H9 (cell line): ENCODE data around the gene MGMT. TPM values are rescaled to one million over a fixed set of nuclear protein-coding genes. Genes with fewer than 3 reads are reported as not detected.

Experiments used
- DNase-seq: peaks from one replicate; pipeline ENCODE4 v3.0.0-alpha.2; 2017
- H2AFZ ChIP-seq: one replicate; pipeline ENCODE4 v1.6.1; 2013; ENCODE audit warnings: mild to moderate bottlenecking, low read length, control low read depth, moderate library complexity
- H2AK5ac ChIP-seq: 2 replicates; pipeline ENCODE4 v1.6.1; 2013; ENCODE audit warnings: low read length, control low read depth, mixed read lengths; ENCODE audit not compliant: insufficient read length
- H2BK120ac ChIP-seq: one replicate; pipeline ENCODE4 v1.6.1; 2013; ENCODE audit warnings: low read depth, mild to moderate bottlenecking, low read length, control low read depth, inconsistent platforms; ENCODE audit not compliant: poor library complexity, severe bottlenecking
- H2BK12ac ChIP-seq: 2 replicates; pipeline ENCODE4 v1.6.1; 2013; ENCODE audit warnings: low read length, control low read depth, mixed read lengths, low read depth; ENCODE audit not compliant: insufficient read length
- H2BK15ac ChIP-seq: 2 replicates; pipeline ENCODE4 v1.6.1; 2013; ENCODE audit warnings: low read depth, low read length, control low read depth
- H2BK20ac ChIP-seq: one replicate; pipeline ENCODE4 v1.6.1; 2013; ENCODE audit warnings: low read depth, mild to moderate bottlenecking, low read length, control low read depth, inconsistent platforms; ENCODE audit not compliant: poor library complexity, severe bottlenecking
- H2BK5ac ChIP-seq: 2 replicates; pipeline ENCODE4 v1.6.1; 2013; ENCODE audit warnings: low read length, control low read depth, mixed read lengths; ENCODE audit not compliant: insufficient read length
- H3K14ac ChIP-seq: 2 replicates; pipeline ENCODE4 v1.6.1; 2013; ENCODE audit warnings: low read length, control low read depth; ENCODE audit not compliant: insufficient read depth
- H3K18ac ChIP-seq: 2 replicates; pipeline ENCODE4 v1.6.1; 2013; ENCODE audit warnings: low read depth, mild to moderate bottlenecking, mixed read lengths, low read length, control low read depth; ENCODE audit not compliant: insufficient read length
- H3K23ac ChIP-seq: 2 replicates; pipeline ENCODE4 v1.6.1; 2013; ENCODE audit warnings: low read length, control low read depth, mixed read lengths, low read depth; ENCODE audit not compliant: insufficient read length
- H3K23me2 ChIP-seq: 2 replicates; pipeline ENCODE4 v1.6.1; 2013; ENCODE audit warnings: low read depth, mild to moderate bottlenecking, mixed read lengths, low read length, control low read depth; ENCODE audit not compliant: insufficient read length, poor library complexity, severe bottlenecking
- H3K27ac ChIP-seq: 2 replicates; pipeline ENCODE4 v1.5.1; 2013; ENCODE audit warnings: low read length, control low read depth, mixed read lengths, low read depth; ENCODE audit not compliant: insufficient read length
- H3K27me3 ChIP-seq: 2 replicates; pipeline ENCODE4 v1.6.1; 2013; ENCODE audit warnings: low read length, control low read depth, inconsistent platforms; ENCODE audit not compliant: insufficient read depth
- H3K4ac ChIP-seq: 2 replicates; pipeline ENCODE4 v1.6.1; 2013; ENCODE audit warnings: low read depth, mild to moderate bottlenecking, control low read depth, inconsistent platforms, low read length, moderate library complexity
- H3K4me1 ChIP-seq: 2 replicates; pipeline ENCODE4 v1.6.1; 2013; ENCODE audit warnings: low read length, control low read depth, inconsistent platforms; ENCODE audit not compliant: insufficient read depth
- H3K4me2 ChIP-seq: 2 replicates; pipeline ENCODE4 v1.6.1; 2013; ENCODE audit warnings: low read length, control low read depth, mixed read lengths; ENCODE audit not compliant: insufficient read length, insufficient read depth
- H3K56ac ChIP-seq: 2 replicates; pipeline ENCODE4 v1.6.1; 2013; ENCODE audit warnings: low read depth, mild to moderate bottlenecking, mixed read lengths, low read length, control low read depth; ENCODE audit not compliant: insufficient read length
- H3K79me1 ChIP-seq: 2 replicates; pipeline ENCODE4 v1.6.1; 2013; ENCODE audit warnings: low read depth, mild to moderate bottlenecking, moderate library complexity, low read length, control low read depth, inconsistent platforms; ENCODE audit not compliant: insufficient read depth, poor library complexity, severe bottlenecking
- H3K79me2 ChIP-seq: 2 replicates; pipeline ENCODE4 v1.6.1; 2013; ENCODE audit warnings: low read length, control low read depth, inconsistent platforms; ENCODE audit not compliant: insufficient read depth
- H3K9ac ChIP-seq: 2 replicates; pipeline ENCODE4 v1.6.1; 2013; ENCODE audit warnings: low read length, control low read depth, mixed read lengths; ENCODE audit not compliant: insufficient read length; ENCODE audit errors: extremely low read depth
- H3K9me3 ChIP-seq: one replicate; pipeline ENCODE4 v1.6.1; 2013; ENCODE audit warnings: low read depth, low read length, inconsistent platforms; ENCODE audit not compliant: control insufficient read depth
- H3T11ph ChIP-seq: one replicate; pipeline ENCODE4 v1.6.1; 2013; ENCODE audit warnings: mild to moderate bottlenecking, low read length, control low read depth, inconsistent platforms
- H4K20me1 ChIP-seq: one replicate; pipeline ENCODE4 v1.6.1; 2013; ENCODE audit not compliant: control insufficient read depth, insufficient read length, insufficient read depth
- H4K5ac ChIP-seq: 2 replicates; pipeline ENCODE4 v1.6.1; 2013; ENCODE audit warnings: low read depth, mild to moderate bottlenecking, mixed read lengths, low read length, control low read depth; ENCODE audit not compliant: insufficient read length
- H4K8ac ChIP-seq: replicated peaks from 2 replicates; pipeline ENCODE4 v1.6.1; 2013; ENCODE audit warnings: low read length, control low read depth, mixed read lengths, low read depth; ENCODE audit not compliant: insufficient read length
- H4K91ac ChIP-seq: 2 replicates; pipeline ENCODE4 v1.6.1; 2013; ENCODE audit warnings: low read depth, mild to moderate bottlenecking, moderate library complexity, mixed read lengths, low read length, control low read depth; ENCODE audit not compliant: insufficient read length
- H3K27ac Mint-ChIP-seq, 3 experiments: 2 replicates in 2 of 3; 3 replicates in 1 of 3; pipeline ENCODE4 v1.8.0; 2020 to 2021; ENCODE audit warnings: mixed read lengths in 3 of 3, mild to moderate bottlenecking in 1 of 3, moderate library complexity in 1 of 3
- H3K27me3 Mint-ChIP-seq: 2 replicates; pipeline ENCODE4 v1.8.0; 2021; ENCODE audit warnings: low read depth, mild to moderate bottlenecking, moderate library complexity, mixed read lengths
- H3K36me3 Mint-ChIP-seq, 3 experiments: 2 replicates in 2 of 3; 3 replicates in 1 of 3; pipeline ENCODE4 v1.8.0; 2020 to 2021; ENCODE audit warnings: low read depth in 3 of 3, mixed read lengths in 3 of 3; ENCODE audit not compliant: insufficient read depth in 1 of 3
- H3K4me1 Mint-ChIP-seq, 2 experiments: 2 replicates each; pipeline ENCODE4 v1.8.0; 2020; ENCODE audit warnings: mixed read lengths in 2 of 2
- H3K4me3 Mint-ChIP-seq, 2 experiments: 2 replicates in 1 of 2; 3 replicates in 1 of 2; pipeline ENCODE4 v1.8.0; 2020 to 2021; ENCODE audit warnings: mild to moderate bottlenecking in 2 of 2, mixed read lengths in 2 of 2, moderate library complexity in 1 of 2
- H3K9me3 Mint-ChIP-seq, 2 experiments: 2 replicates in 1 of 2; 3 replicates in 1 of 2; pipeline ENCODE4 v1.8.0; 2020; ENCODE audit warnings: mild to moderate bottlenecking in 2 of 2, mixed read lengths in 2 of 2, moderate library complexity in 1 of 2
- CTCF ChIP-seq: fragments of 200-600 bp; sonication (generic); conservative IDR thresholded peaks from 3 replicates; pipeline ENCODE4 v1.8.0; 2021; ENCODE audit warnings: antibody characterized with exemption, mild to moderate bottlenecking
- WGBS: extraction: QIAGEN DNeasy Blood & Tissue Kit; methylation state at CpG from one replicate; pipeline ENCODE4 v1.1.7; 2013; ENCODE audit warnings: missing lambda C conversion rate, low lambda C conversion rate, mixed read lengths; ENCODE audit not compliant: insufficient read length; ENCODE audit errors: extremely low coverage; 5-methylcytosine and 5-hydroxymethylcytosine counted together
- total RNA-seq: library from RNA; stranded (reverse); gene quantifications from 2 replicates; pipeline ENCODE4 v1.2.1, GENCODE V29; 2021

MGMT gene
- total RNA-seq, 1 experiment from 2014 or later = 18.4 TPM

GRCh38 chr10:129444359-129444758, 22.7 kb upstream of the MGMT start:
- no peak overlapping the region for H3K27ac ChIP-seq
- H3K18ac ChIP-seq = no peak overlapping the region
- no peak overlapping the region for H4K5ac ChIP-seq
- peaks cover 20 to 22% of the 10 kb centered on the region in 2 experiments for H3K4me1 Mint-ChIP-seq
- H4K8ac ChIP-seq = no peak overlapping the region
- H2BK20ac ChIP-seq = no peak overlapping the region
- H3K27me3 Mint-ChIP-seq = peaks cover 5% of the 10 kb centered on the region
- H2AK5ac ChIP-seq = no peak overlapping the region
- no peak for TF ChIP-seq CTCF
- no peaks in the 10 kb centered on the region for H3K79me1 ChIP-seq
- no peaks in the 10 kb centered on the region for H3K9me3 Mint-ChIP-seq
- no peak overlapping the region for H2AFZ ChIP-seq
- no peak overlapping the region for H3K4me2 ChIP-seq
- WGBS = no CpG with 5 or more reads among the region's 2 CpGs
- H2BK12ac ChIP-seq = no peak overlapping the region
- no peak overlapping the region for H3K14ac ChIP-seq
- no peaks in the 10 kb centered on the region for H3K79me2 ChIP-seq
- H2BK120ac ChIP-seq = no peak overlapping the region
- H3K4me3 Mint-ChIP-seq = no peak overlapping the region
- no peak overlapping the region for H3K56ac ChIP-seq
- H3K27ac Mint-ChIP-seq = no peak overlapping the region
- H3K4me1 ChIP-seq = peaks cover 2% of the 10 kb centered on the region
- no peak overlapping the region for H3K9ac ChIP-seq
- H3K9me3 ChIP-seq = no peaks in the 10 kb centered on the region
- H3T11ph ChIP-seq = no peak overlapping the region
- no peak overlapping the region for H2BK15ac ChIP-seq
- H4K20me1 ChIP-seq = no peaks in the 10 kb centered on the region
- no peaks in the 10 kb centered on the region; a peak in 2 of 7 replicates for H3K36me3 Mint-ChIP-seq
- H3K27me3 ChIP-seq = no peaks in the 10 kb centered on the region
- no peak overlapping the region for H4K91ac ChIP-seq
- no peak for DNase-seq
- H3K23me2 ChIP-seq = no peaks in the 10 kb centered on the region
- H3K4ac ChIP-seq = no peak overlapping the region
- H2BK5ac ChIP-seq = no peak overlapping the region
- no peak overlapping the region for H3K23ac ChIP-seq
